HEK293 (cell line): Measurements from ENCODE around the gene TRIM24.

ENCODE experiments used
- CTCF ChIA-PET: fragments of 350-600 bp; formaldehyde crosslinking; extraction: SDS; loops from one replicate; lab custom pipeline; 2021; ENCODE audit warnings: antibody characterized with exemption; lab: Yijun Ruan, JAX
- POLR2A ChIA-PET: fragments of 300-600 bp; formaldehyde crosslinking; extraction: SDS; loops from one replicate; lab custom pipeline; 2020; ENCODE audit warnings: antibody characterized with exemption, inconsistent platforms; lab: Yijun Ruan, JAX
- H3K27ac ChIP-seq: fragments of 200-500 bp; sonication (Bioruptor generic); 2 replicates; pipeline ENCODE4 v1.5.1; 2014; ENCODE audit warnings: low read depth, low read length, control low read depth, inconsistent platforms; ENCODE audit errors: extremely low read depth
- H3K36me3 ChIP-seq, 2 experiments: fragments of 200-500 bp in 1 of 2; sonication (Bioruptor generic) in 1 of 2; 1 replicate in 1 of 2; 2 replicates in 1 of 2; pipeline ENCODE4 v1.5.1; 2014 to 2017; ENCODE audit warnings: inconsistent platforms in 2 of 2, low read length in 2 of 2; ENCODE audit not compliant: control insufficient read depth in 2 of 2, insufficient read depth in 1 of 2
- H3K4me1 ChIP-seq: fragments of 200-500 bp; sonication (Bioruptor generic); 2 replicates; pipeline ENCODE4 v1.5.1; 2014; ENCODE audit warnings: mild to moderate bottlenecking, low read length, inconsistent platforms; ENCODE audit not compliant: control insufficient read depth, insufficient read depth
- H3K4me3 ChIP-seq: 2 replicates; pipeline ENCODE4 v1.5.1; 2011; ENCODE audit warnings: low read depth, mild to moderate bottlenecking, control low read depth, low read length, moderate library complexity
- H3K9me3 ChIP-seq: fragments of 200-500 bp; sonication (Bioruptor generic); 2 replicates; pipeline ENCODE4 v1.5.1; 2014; ENCODE audit warnings: low read depth, low read length, inconsistent platforms; ENCODE audit not compliant: control insufficient read depth, insufficient read depth
- FEZF1 ChIP-seq: fragments of 450-650 bp; formaldehyde crosslinking; IDR thresholded peaks from 2 replicates; pipeline ENCODE4 v1.5.1; 2016; ENCODE audit warnings: missing biosample characterization, missing genetic modification characterization
- GLIS1 ChIP-seq: fragments of 450-650 bp; formaldehyde crosslinking; IDR thresholded peaks from 2 replicates; pipeline ENCODE4 v1.5.1; 2016; ENCODE audit warnings: missing biosample characterization, missing genetic modification characterization
- KLF7 ChIP-seq: fragments of 450-650 bp; formaldehyde crosslinking; IDR thresholded peaks from 2 replicates; pipeline ENCODE4 v1.5.1; 2016; ENCODE audit warnings: missing biosample characterization, missing genetic modification characterization, borderline replicate concordance
- MYNN ChIP-seq: fragments of 450-650 bp; formaldehyde crosslinking; IDR thresholded peaks from 2 replicates; pipeline ENCODE4 v1.5.1; 2016; ENCODE audit warnings: missing biosample characterization, missing genetic modification characterization, borderline replicate concordance
- SP3 ChIP-seq: fragments of 450-650 bp; formaldehyde crosslinking; IDR thresholded peaks from 2 replicates; pipeline ENCODE4 v1.5.1; 2016; ENCODE audit warnings: missing biosample characterization, missing genetic modification characterization
- ZBTB1 ChIP-seq: fragments of 450-650 bp; formaldehyde crosslinking; IDR thresholded peaks from 2 replicates; pipeline ENCODE4 v1.5.1; 2016; ENCODE audit warnings: missing biosample characterization, missing genetic modification characterization
- ZBTB21 ChIP-seq: fragments of 450-650 bp; formaldehyde crosslinking; IDR thresholded peaks from 2 replicates; pipeline ENCODE4 v1.5.1; 2017; ENCODE audit warnings: missing biosample characterization, missing genetic modification characterization
- ZFHX2 ChIP-seq: fragments of 450-650 bp; formaldehyde crosslinking; conservative IDR thresholded peaks from 2 replicates; pipeline ENCODE4 v1.5.1; 2016; ENCODE audit warnings: missing biosample characterization, missing genetic modification characterization
- ZFP41 ChIP-seq: fragments of 450-650 bp; formaldehyde crosslinking; IDR thresholded peaks from 2 replicates; pipeline ENCODE4 v1.5.1; 2016; ENCODE audit warnings: missing biosample characterization, missing genetic modification characterization, borderline replicate concordance
- ZNF121 ChIP-seq: fragments of 450-650 bp; formaldehyde crosslinking; IDR thresholded peaks from 2 replicates; pipeline ENCODE4 v1.5.1; 2016; ENCODE audit warnings: missing biosample characterization, missing genetic modification characterization
- ZNF24 ChIP-seq: fragments of 450-650 bp; formaldehyde crosslinking; IDR thresholded peaks from 2 replicates; pipeline ENCODE4 v1.5.1; 2016; ENCODE audit warnings: missing biosample characterization, missing genetic modification characterization
- ZNF266 ChIP-seq: fragments of 450-650 bp; formaldehyde crosslinking; IDR thresholded peaks from 2 replicates; pipeline ENCODE4 v1.5.1; 2016; ENCODE audit warnings: missing biosample characterization, missing genetic modification characterization, low read depth
- ZNF280D ChIP-seq: fragments of 450-650 bp; formaldehyde crosslinking; IDR thresholded peaks from 2 replicates; pipeline ENCODE4 v1.5.1; 2016; ENCODE audit warnings: missing biosample characterization, missing genetic modification characterization
- ZNF37A ChIP-seq: fragments of 450-650 bp; IDR thresholded peaks from 2 replicates; pipeline ENCODE4 v1.5.1; 2018; ENCODE audit warnings: missing biosample characterization, missing genetic modification characterization
- ZNF423 ChIP-seq: fragments of 450-650 bp; formaldehyde crosslinking; IDR thresholded peaks from 2 replicates; pipeline ENCODE4 v1.5.1; 2016; ENCODE audit warnings: missing biosample characterization, missing genetic modification characterization
- ZNF501 ChIP-seq: fragments of 450-650 bp; formaldehyde crosslinking; IDR thresholded peaks from 2 replicates; pipeline ENCODE4 v1.5.1; 2016; ENCODE audit warnings: missing biosample characterization, missing genetic modification characterization
- ZNF513 ChIP-seq: fragments of 450-650 bp; IDR thresholded peaks from 2 replicates; pipeline ENCODE4 v1.5.1; 2018; ENCODE audit warnings: missing biosample characterization, missing genetic modification characterization
- ZNF549 ChIP-seq: fragments of 450-650 bp; IDR thresholded peaks from 2 replicates; pipeline ENCODE4 v1.5.1; 2018; ENCODE audit warnings: missing biosample characterization, missing genetic modification characterization, mild to moderate bottlenecking, inconsistent platforms, moderate library complexity
- ZNF561 ChIP-seq: fragments of 450-650 bp; IDR thresholded peaks from 2 replicates; pipeline ENCODE4 v1.5.1; 2018; ENCODE audit warnings: missing biosample characterization, missing genetic modification characterization, borderline replicate concordance
- ZNF654 ChIP-seq: fragments of 450-650 bp; formaldehyde crosslinking; IDR thresholded peaks from 2 replicates; pipeline ENCODE4 v1.5.1; 2016; ENCODE audit warnings: low read depth, missing biosample characterization, missing genetic modification characterization
- TF ChIP-seq, protein P1 (sequence below): fragments of 450-650 bp; formaldehyde crosslinking; IDR thresholded peaks from 2 replicates; pipeline ENCODE4 v1.5.1; 2016; ENCODE audit warnings: missing biosample characterization, missing genetic modification characterization

The TRIM24 gene

DNA sequence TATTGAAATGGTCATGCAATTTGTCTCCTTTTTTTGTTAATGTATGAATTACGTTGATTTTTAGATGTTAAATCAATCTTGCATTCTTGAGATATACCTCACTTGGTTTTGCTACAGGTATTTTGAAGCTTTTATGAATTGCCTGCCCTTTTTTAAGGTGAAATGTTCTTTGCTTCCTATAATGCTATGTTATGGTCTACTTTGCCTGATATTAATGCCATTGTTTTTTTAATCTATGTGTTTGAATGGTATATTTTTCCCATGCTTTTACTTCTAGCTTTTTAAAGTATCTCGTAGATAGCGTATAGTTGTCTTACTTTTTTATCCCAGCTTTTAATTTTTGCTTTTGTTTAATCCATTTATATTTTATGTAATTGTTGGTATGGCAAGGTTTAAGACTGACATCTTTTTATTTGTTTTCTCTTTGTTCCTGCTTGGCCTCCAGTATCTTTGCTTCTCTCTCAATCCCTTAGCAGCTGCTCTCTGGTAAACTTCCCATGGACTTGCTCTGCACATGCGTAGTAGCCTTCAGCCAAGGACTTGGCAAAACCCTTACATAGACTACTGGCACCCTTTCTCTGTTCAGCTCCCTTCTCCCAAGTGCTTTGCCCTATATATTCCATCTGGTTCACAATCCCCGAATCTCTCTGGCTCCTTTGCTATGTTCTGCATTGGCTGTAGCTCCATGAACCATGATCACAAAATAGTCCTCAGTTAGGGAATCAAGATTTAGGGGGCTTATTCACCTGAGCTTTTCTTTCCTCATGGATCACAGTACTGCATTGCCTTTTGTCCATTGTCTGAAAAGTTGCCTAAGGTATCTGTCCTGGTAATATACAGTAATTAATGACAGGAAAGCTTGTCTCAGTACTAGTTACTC lies 8.4 kb downstream of the TRIM24 start:
- H3K4me1 ChIP-seq: no peaks in the 10 kb centered on the region
- no peaks in the 10 kb centered on the region for H3K9me3 ChIP-seq
- no peak overlapping the region for H3K4me3 ChIP-seq
- TF ChIP-seq ZBTB1 (tag by site-specific recombination) (no peak), FEZF1 (tag by site-specific recombination) (no peak), MYNN (tag by site-specific recombination) (no peak), ZNF266 (tag by site-specific recombination) (no peak), GLIS1 (no peak), ZNF654 (tag by site-specific recombination) (no peak), ZFP41 (no peak), ZBTB21 (tag by site-specific recombination) (no peak), SP3 (no peak), ZNF121 (tag by site-specific recombination) (no peak), KLF7 (tag by site-specific recombination) (no peak)
- TF ChIP-seq, protein P1, sequence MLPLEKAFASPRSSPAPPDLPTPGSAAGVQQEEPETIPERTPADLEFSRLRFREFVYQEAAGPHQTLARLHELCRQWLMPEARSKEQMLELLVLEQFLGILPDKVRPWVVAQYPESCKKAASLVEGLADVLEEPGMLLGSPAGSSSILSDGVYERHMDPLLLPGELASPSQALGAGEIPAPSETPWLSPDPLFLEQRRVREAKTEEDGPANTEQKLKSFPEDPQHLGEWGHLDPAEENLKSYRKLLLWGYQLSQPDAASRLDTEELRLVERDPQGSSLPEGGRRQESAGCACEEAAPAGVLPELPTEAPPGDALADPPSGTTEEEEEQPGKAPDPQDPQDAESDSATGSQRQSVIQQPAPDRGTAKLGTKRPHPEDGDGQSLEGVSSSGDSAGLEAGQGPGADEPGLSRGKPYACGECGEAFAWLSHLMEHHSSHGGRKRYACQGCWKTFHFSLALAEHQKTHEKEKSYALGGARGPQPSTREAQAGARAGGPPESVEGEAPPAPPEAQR (tag by site-specific recombination): no peak
- no peak overlapping the region for H3K27ac ChIP-seq
- no peaks in the 10 kb centered on the region for H3K36me3 ChIP-seq
- CTCF ChIA-PET: interaction anchor here (0.6 to 0.8 kb wide), 3 partner anchors 185 to 863 kb away, joined by 3 to 4 read pairs (median 3); no protein-coding TSS in a partner anchor
- POLR2A ChIA-PET: interaction anchor here (1.2 kb wide), 1 partner anchor 9 kb away, joined by 4 read pairs; the partner anchor contains the start of gene TRIM24

DNA sequence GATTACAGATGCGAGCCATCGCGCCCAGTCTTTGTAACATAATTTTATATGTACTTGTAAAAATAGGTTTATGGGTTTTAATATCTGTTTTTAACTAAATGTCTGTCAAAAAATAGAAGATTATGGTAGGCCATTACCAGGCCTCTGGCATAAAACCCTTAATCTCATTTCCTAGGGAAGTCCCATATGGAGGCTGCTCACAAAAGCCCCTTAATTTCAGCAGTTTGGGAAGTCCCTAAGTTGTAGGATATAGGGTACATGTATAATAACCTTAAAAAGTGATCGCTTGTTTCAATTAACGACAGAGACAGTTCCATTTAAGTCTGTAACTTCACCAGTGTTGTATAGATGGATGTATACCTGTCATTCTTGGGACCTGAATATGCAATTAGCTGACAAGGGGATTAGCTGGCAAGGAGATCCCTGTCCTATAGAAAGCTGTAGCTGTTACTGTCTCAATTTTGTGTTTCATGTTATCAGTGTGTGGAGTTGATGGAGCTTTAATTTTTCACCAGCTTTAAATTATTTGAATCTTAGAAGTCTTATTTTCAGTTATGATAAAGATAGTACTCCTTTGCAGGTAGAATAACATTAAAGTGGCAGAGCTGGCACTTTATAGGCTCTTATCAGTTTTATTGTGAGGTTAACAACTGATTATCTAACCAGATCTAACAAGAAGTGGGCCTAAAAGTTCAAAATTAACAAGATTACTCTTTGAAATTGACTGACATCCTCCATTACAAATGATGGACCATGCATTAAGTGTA lies 10.5 kb downstream of the TRIM24 start:
- no peak overlapping the region for H3K27ac ChIP-seq
- no peak overlapping the region for H3K4me3 ChIP-seq
- ChIA-PET POLR2A (no interaction called here), CTCF (interaction anchor here (0.6 to 0.9 kb wide), 2 partner anchors 10 to 260 kb away, joined by 3 read pairs; no protein-coding TSS in a partner anchor)
- TF ChIP-seq ZFHX2 (tag by site-specific recombination) (no peak), ZNF24 (no peak), ZNF549 (tag by site-specific recombination) (no peak), ZNF37A (tag by site-specific recombination) (no peak), ZNF423 (tag by site-specific recombination) (no peak), ZNF280D (tag by site-specific recombination) (no peak), ZBTB1 (tag by site-specific recombination) (no peak), ZNF561 (no peak), ZNF513 (tag by site-specific recombination) (no peak), ZNF501 (tag by site-specific recombination) (no peak)
- TF ChIP-seq, protein P1 (tag by site-specific recombination): no peak
- H3K36me3 ChIP-seq: no peaks in the 10 kb centered on the region
- no peaks in the 10 kb centered on the region for H3K4me1 ChIP-seq
- no peaks in the 10 kb centered on the region for H3K9me3 ChIP-seq
